K562 (cell line): ENCODE data around the gene KHNYN. TPM values are rescaled to one million over a fixed set of nuclear protein-coding genes. Genes with fewer than 3 reads are reported as not detected.

Experiments used
- ATAC-seq: fragments of 200-7000 bp; cut with Tn5 transposase; 3 replicates; pipeline ENCODE4 v1.9.1; 2020; ENCODE audit warnings: moderate library complexity
- BruUV-seq: library from RNA; stranded (reverse); fragments of 400-500 nt; replicated peaks from 2 replicates; lab custom pipeline; 2021; lab: Mats Ljungman, UMichigan
- CTCF ChIA-PET: fragments of 300-600 bp; formaldehyde crosslinking; extraction: SDS; loops from one replicate; lab custom pipeline; 2021; ENCODE audit warnings: low intra/inter-chr PET ratio; lab: Yijun Ruan, JAX
- POLR2A ChIA-PET: fragments of 300-600, 350-650 bp; sonication (Branson Sonifier 250); formaldehyde crosslinking; extraction: SDS; loops from one replicate; lab custom pipeline; 2021; ENCODE audit warnings: antibody characterized with exemption, inconsistent platforms; lab: Yijun Ruan, JAX
- DNase-seq, 4 experiments: peaks; one replicate each; pipeline versions ENCODE4 v3.0.0 to v3.0.0-alpha.2; 2011 to 2018; ENCODE audit warnings: low spot score in 3 of 4, mixed read lengths in 3 of 4; ENCODE audit errors: extremely low read depth in 1 of 4
- FAIRE-seq: peaks from 2 replicates; lab custom pipeline; 2011; peaks lifted over from hg19 to GRCh38; lab: Jason Lieb, UNC
- H2AFZ ChIP-seq: 2 replicates; pipeline ENCODE4 v1.6.0; 2011; ENCODE audit warnings: low read depth, low read length, control low read depth, inconsistent platforms
- H3K27ac ChIP-seq: fragments of 200-600 bp; 3 replicates; pipeline ENCODE4 v1.8.0; 2011; ENCODE audit warnings: low read depth, mild to moderate bottlenecking, control low read depth, inconsistent platforms, low read length, moderate library complexity, mixed read lengths; ENCODE audit errors: extremely low read depth
- H3K27me3 ChIP-seq, 2 experiments: fragments of 300-600 bp in 1 of 2; 2 replicates in 1 of 2; 3 replicates in 1 of 2; pipeline versions ENCODE4 v1.6.0 to v1.8.0; 2011; ENCODE audit warnings: inconsistent platforms in 2 of 2, low read length in 2 of 2, mild to moderate bottlenecking in 1 of 2, mixed read lengths in 1 of 2, moderate library complexity in 1 of 2; ENCODE audit not compliant: control insufficient read depth in 2 of 2, insufficient read depth in 2 of 2
- H3K36me3 ChIP-seq: fragments of 300-600 bp; 3 replicates; pipeline ENCODE4 v1.8.0; 2011; ENCODE audit warnings: mild to moderate bottlenecking, low read length, inconsistent platforms; ENCODE audit not compliant: control insufficient read depth, insufficient read depth
- H3K4me1 ChIP-seq, 2 experiments: fragments of 200-600 bp in 1 of 2; replicated peaks in 1 of 2; 2 replicates in 1 of 2; 3 replicates in 1 of 2; pipeline versions ENCODE4 v1.5.1 to v1.8.0; 2011; ENCODE audit warnings: inconsistent platforms in 2 of 2, low read length in 2 of 2, mild to moderate bottlenecking in 1 of 2, mixed read lengths in 1 of 2, moderate library complexity in 1 of 2; ENCODE audit not compliant: control insufficient read depth in 2 of 2, insufficient read depth in 2 of 2
- H3K4me2 ChIP-seq: 2 replicates; pipeline ENCODE4 v1.6.1; 2011; ENCODE audit warnings: low read length, control low read depth, inconsistent platforms, mixed read lengths; ENCODE audit not compliant: insufficient read depth
- H3K4me3 ChIP-seq: fragments of 200-600 bp; sonication (generic), shearing (Covaris generic); 2 replicates; pipeline ENCODE4 v1.5.1; 2016; ENCODE audit warnings: control low read depth, inconsistent platforms
- H3K79me2 ChIP-seq: fragments of 200-600 bp; 3 replicates; pipeline ENCODE4 v1.8.0; 2011; ENCODE audit warnings: low read length, inconsistent platforms; ENCODE audit not compliant: control insufficient read depth, insufficient read depth
- H3K9ac ChIP-seq, 2 experiments: 2 replicates each; pipeline versions ENCODE4 v1.6.0 to v1.6.1; 2011; ENCODE audit warnings: low read depth in 2 of 2, low read length in 2 of 2, control low read depth in 1 of 2, inconsistent platforms in 1 of 2, mild to moderate bottlenecking in 1 of 2, mixed read lengths in 1 of 2; ENCODE audit not compliant: insufficient read depth in 1 of 2
- H3K9me1 ChIP-seq: one replicate; pipeline ENCODE4 v1.6.0; 2011; ENCODE audit warnings: inconsistent platforms, mild to moderate bottlenecking, low read length, moderate library complexity; ENCODE audit not compliant: control insufficient read depth, insufficient read depth
- H3K9me3 ChIP-seq: replicated peaks from 2 replicates; pipeline ENCODE4 v1.5.1; 2011; ENCODE audit warnings: low read depth, low read length, inconsistent platforms; ENCODE audit not compliant: control insufficient read depth, insufficient read depth
- H4K20me1 ChIP-seq: replicated peaks from 2 replicates; pipeline ENCODE4 v1.6.1; 2011; ENCODE audit warnings: low read length, inconsistent platforms, mixed read lengths; ENCODE audit not compliant: control insufficient read depth, insufficient read depth
- ETV1 ChIP-seq: fragments of 450-650 bp; conservative IDR thresholded peaks from 2 replicates; pipeline ENCODE4 v1.6.1; 2016; ENCODE audit warnings: missing genetic modification characterization, control low read depth, low read depth, missing compliant biosample characterization
- GATAD2A ChIP-seq: fragments of 450-650 bp; IDR thresholded peaks from 2 replicates; pipeline ENCODE4 v1.6.1; 2017
- HDAC8 ChIP-seq: fragments of 450-650 bp; IDR thresholded peaks from 2 replicates; pipeline ENCODE4 v1.6.1; 2016; ENCODE audit warnings: mild to moderate bottlenecking, missing genetic modification characterization, moderate library complexity, missing compliant biosample characterization
- HMG20B ChIP-seq: fragments of 250-450 bp; sonication (Bioruptor Pico); IDR thresholded peaks from 2 replicates; pipeline ENCODE4 v1.5.0; 2021; ENCODE audit warnings: mild to moderate bottlenecking
- MEIS2 ChIP-seq: fragments of 450-650 bp; IDR thresholded peaks from 2 replicates; pipeline ENCODE4 v1.6.1; 2014; ENCODE audit warnings: mild to moderate bottlenecking; ENCODE audit not compliant: partially characterized antibody
- NR2C2 ChIP-seq, 2 experiments: fragments of 200-800 bp in 1 of 2; sonication (Bioruptor generic) in 1 of 2; sonication (generic) in 1 of 2; formaldehyde crosslinking in 1 of 2; IDR thresholded peaks; 2 replicates each; pipeline versions ENCODE4 v1.6.1 to v1.8.0; 2016 to 2022; ENCODE audit warnings: mild to moderate bottlenecking in 1 of 2, missing compliant biosample characterization in 1 of 2, missing genetic modification characterization in 1 of 2, missing genetic modification reagents in 1 of 2
- NRF1 ChIP-seq, 2 experiments: fragments of 450-650 bp; IDR thresholded peaks in 1 of 2; conservative IDR thresholded peaks in 1 of 2; 2 replicates each; pipeline ENCODE4 v1.6.1; 2014; ENCODE audit warnings: mild to moderate bottlenecking in 2 of 2
- POLR2A ChIP-seq: fragments of 450-650 bp; conservative IDR thresholded peaks from 2 replicates; pipeline ENCODE4 v1.6.1; 2016
- RCOR1 ChIP-seq, 2 experiments: IDR thresholded peaks; 2 replicates each; pipeline ENCODE4 v1.6.1; 2012; ENCODE audit warnings: low read depth in 2 of 2, low read length in 2 of 2, borderline replicate concordance in 1 of 2, improper control_type of control experiment in 1 of 2
- ZBTB17 ChIP-seq: fragments of 450-650 bp; formaldehyde crosslinking; IDR thresholded peaks from 2 replicates; pipeline ENCODE4 v1.4.0; 2020; ENCODE audit warnings: mild to moderate bottlenecking
- WGBS: fragments of 100-300 bp; shearing (Covaris generic); methylation state at CpG from one replicate; pipeline ENCODE4 v1.1.6; 2016; ENCODE audit warnings: low coverage, mixed read lengths; ENCODE audit not compliant: insufficient coverage; ENCODE audit errors: missing lambda C conversion rate; 5-methylcytosine and 5-hydroxymethylcytosine counted together
- in situ Hi-C: fragments of 300-500 bp; cut with MboI; formaldehyde crosslinking; loops from 4 replicates; pipeline ENCODE4 v1.15.0; 2018; ENCODE audit warnings: inconsistent platforms, mixed read lengths
- intact Hi-C: fragments of 100-400 bp; cut with micrococcal nuclease; formaldehyde crosslinking; loops from 2 replicates; pipeline ENCODE4 v1.14.2; 2022
- polyA plus RNA-seq, 8 experiments: library from polyadenylated mRNA; depleted of rRNA in 4 of 8; stranded (reverse) in 5 of 8; unstranded in 3 of 8; fragments of >200 nt; fragmentation: Nextera tagmentation in 2 of 8; fragmentation: Illumina TruSeq in 1 of 8; extraction: Ambion mirVana in 2 of 8; extraction: Trizol in 1 of 8; gene quantifications; 2 replicates each; pipeline versions ENCODE4 v1.2.1 to v1.2.3, GENCODE V29; 2011 to 2014; ENCODE audit warnings: inconsistent platforms in 1 of 8, missing spikeins in 1 of 8
- total RNA-seq, 7 experiments: library from RNA; depleted of rRNA in 6 of 7; stranded (reverse); fragments of >200 nt in 6 of 7; fragmentation: Illumina TruSeq in 2 of 7; extraction: Trizol in 2 of 7; gene quantifications; 2 replicates each; pipeline versions ENCODE4 v1.2.1 to v1.2.3, GENCODE V29; 2011 to 2021; ENCODE audit warnings: low replicate concordance in 1 of 7
- TF ChIP-seq, protein P1 (sequence below): fragments of 450-650 bp; IDR thresholded peaks from 2 replicates; pipeline ENCODE4 v1.6.1; 2016; ENCODE audit warnings: borderline replicate concordance
- TF ChIP-seq, protein P2 (sequence below): sonication (generic); formaldehyde crosslinking; IDR thresholded peaks from 2 replicates; pipeline ENCODE4 v1.8.0; 2022; ENCODE audit warnings: missing genetic modification reagents, mild to moderate bottlenecking, borderline replicate concordance
- TF ChIP-seq, protein P3 (sequence below): sonication (generic); formaldehyde crosslinking; IDR thresholded peaks from 2 replicates; pipeline ENCODE4 v1.8.1; 2023; ENCODE audit warnings: mild to moderate bottlenecking, missing genetic modification reagents
- TF ChIP-seq, protein P4 (sequence below): fragments of 250-450 bp; sonication (Bioruptor Pico); IDR thresholded peaks from 2 replicates; pipeline ENCODE4 v1.5.1; 2021; ENCODE audit warnings: mild to moderate bottlenecking

KHNYN gene
- total and polyA plus RNA-seq, 9 of the 15 experiments (the other 6 are each of a cell fraction or from before 2014, with no cell fraction given), result 0.76 to 26.0 (median 14.1) TPM

DNA sequence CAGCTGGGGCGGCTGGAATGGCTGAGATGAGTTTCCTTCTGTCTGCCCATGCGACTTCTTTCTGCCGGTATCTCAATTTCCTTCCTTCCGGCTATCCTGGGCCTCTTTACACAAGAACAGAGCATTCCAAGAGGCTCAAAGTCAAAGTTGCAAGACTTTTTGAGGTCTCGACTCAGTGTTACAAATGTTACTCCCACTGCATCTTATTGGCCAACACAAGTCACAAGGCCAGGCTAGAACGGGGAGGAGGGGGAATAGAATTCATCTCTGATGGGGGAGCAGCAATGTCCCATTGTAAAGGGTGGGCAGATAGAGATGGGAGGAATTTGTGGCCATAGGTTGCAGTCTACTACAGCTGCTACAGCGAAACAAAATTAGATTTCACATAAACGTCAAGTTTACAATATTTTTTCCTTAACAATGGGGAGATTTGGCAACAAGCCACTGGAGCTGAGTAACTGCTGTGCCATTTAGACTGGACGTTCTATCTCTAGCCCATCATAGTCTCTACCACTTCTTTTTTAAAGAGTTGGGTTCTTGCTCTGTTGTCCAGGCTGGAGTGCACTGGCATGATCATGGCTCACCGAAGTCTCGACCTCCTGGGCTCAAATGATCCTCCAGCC, 40.4 kb upstream of the KHNYN start:
- Histone ChIP-seq H3K4me3 (no peak overlapping the region), H3K9me3 (no peaks in the 10 kb centered on the region), H2AFZ (peak overlapping the region; percentile 80), H3K79me2 (no peaks in the 10 kb centered on the region), H3K27me3 (no peaks in the 10 kb centered on the region), H3K4me2 (peak overlapping the region; percentile 54; the same call in 1 of the 2 replicates), H3K27ac (no peak overlapping the region), H3K9ac (no peak overlapping the region; a peak in 1 of 4 replicates), H3K4me1 (peaks cover 7 to 11% of the 10 kb centered on the region in 2 experiments; a peak in 3 of 5 replicates), H4K20me1 (no peaks in the 10 kb centered on the region), H3K36me3 (no peaks in the 10 kb centered on the region), H3K9me1 (no peaks in the 10 kb centered on the region)
- ATAC-seq, result peak; percentile 79
- intact Hi-C loops, result no loop called here
- 19% methylated on average over 10 of the region's 11 CpGs for WGBS
- BruUV-seq, result no TSS peak
- POLR2A ChIA-PET, result interaction anchor here (0.6 to 1.0 kb wide), 2 partner anchors 15 to 88 kb away, joined by 4 read pairs; no protein-coding TSS in a partner anchor
- CTCF ChIA-PET, result no interaction called here
- in situ Hi-C loops, result no loop called here
- FAIRE-seq, result peak; percentile 71
- peak in 2 of 4 experiments; percentile 39 to 42 for DNase-seq
- TF ChIP-seq GATAD2A, result no peak
- TF ChIP-seq RCOR1 (IDR thresholded peaks at IDR 0.05; ENCODE audit: borderline replicate concordance in 1 of 2, low read depth in 2 of 2, low read length in 2 of 2), result no peak
- TF ChIP-seq, protein P1, sequence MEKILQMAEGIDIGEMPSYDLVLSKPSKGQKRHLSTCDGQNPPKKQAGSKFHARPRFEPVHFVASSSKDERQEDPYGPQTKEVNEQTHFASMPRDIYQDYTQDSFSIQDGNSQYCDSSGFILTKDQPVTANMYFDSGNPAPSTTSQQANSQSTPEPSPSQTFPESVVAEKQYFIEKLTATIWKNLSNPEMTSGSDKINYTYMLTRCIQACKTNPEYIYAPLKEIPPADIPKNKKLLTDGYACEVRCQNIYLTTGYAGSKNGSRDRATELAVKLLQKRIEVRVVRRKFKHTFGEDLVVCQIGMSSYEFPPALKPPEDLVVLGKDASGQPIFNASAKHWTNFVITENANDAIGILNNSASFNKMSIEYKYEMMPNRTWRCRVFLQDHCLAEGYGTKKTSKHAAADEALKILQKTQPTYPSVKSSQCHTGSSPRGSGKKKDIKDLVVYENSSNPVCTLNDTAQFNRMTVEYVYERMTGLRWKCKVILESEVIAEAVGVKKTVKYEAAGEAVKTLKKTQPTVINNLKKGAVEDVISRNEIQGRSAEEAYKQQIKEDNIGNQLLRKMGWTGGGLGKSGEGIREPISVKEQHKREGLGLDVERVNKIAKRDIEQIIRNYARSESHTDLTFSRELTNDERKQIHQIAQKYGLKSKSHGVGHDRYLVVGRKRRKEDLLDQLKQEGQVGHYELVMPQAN, result no peak
- TF ChIP-seq, protein P2, sequence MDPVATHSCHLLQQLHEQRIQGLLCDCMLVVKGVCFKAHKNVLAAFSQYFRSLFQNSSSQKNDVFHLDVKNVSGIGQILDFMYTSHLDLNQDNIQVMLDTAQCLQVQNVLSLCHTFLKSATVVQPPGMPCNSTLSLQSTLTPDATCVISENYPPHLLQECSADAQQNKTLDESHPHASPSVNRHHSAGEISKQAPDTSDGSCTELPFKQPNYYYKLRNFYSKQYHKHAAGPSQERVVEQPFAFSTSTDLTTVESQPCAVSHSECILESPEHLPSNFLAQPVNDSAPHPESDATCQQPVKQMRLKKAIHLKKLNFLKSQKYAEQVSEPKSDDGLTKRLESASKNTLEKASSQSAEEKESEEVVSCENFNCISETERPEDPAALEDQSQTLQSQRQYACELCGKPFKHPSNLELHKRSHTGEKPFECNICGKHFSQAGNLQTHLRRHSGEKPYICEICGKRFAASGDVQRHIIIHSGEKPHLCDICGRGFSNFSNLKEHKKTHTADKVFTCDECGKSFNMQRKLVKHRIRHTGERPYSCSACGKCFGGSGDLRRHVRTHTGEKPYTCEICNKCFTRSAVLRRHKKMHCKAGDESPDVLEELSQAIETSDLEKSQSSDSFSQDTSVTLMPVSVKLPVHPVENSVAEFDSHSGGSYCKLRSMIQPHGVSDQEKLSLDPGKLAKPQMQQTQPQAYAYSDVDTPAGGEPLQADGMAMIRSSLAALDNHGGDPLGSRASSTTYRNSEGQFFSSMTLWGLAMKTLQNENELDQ (CRISPR knock-in tag), result no peak
- peak; percentile 41; the same call in 1 of the 2 replicates for TF ChIP-seq ETV1
- TF ChIP-seq NRF1 (conservative IDR thresholded peaks at IDR 0.05 in 1 of 2, IDR thresholded peaks at IDR 0.05 in 1 of 2), result no peak
- TF ChIP-seq, protein P3, sequence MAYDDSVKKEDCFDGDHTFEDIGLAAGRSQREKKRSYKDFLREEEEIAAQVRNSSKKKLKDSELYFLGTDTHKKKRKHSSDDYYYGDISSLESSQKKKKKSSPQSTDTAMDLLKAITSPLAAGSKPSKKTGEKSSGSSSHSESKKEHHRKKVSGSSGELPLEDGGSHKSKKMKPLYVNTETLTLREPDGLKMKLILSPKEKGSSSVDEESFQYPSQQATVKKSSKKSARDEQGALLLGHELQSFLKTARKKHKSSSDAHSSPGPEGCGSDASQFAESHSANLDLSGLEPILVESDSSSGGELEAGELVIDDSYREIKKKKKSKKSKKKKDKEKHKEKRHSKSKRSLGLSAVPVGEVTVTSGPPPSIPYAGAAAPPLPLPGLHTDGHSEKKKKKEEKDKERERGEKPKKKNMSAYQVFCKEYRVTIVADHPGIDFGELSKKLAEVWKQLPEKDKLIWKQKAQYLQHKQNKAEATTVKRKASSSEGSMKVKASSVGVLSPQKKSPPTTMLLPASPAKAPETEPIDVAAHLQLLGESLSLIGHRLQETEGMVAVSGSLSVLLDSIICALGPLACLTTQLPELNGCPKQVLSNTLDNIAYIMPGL (CRISPR knock-in tag), result no peak
- TF ChIP-seq ZBTB17, result no peak
- no peak for TF ChIP-seq HDAC8
- no peak for TF ChIP-seq MEIS2
- TF ChIP-seq, protein P4, sequence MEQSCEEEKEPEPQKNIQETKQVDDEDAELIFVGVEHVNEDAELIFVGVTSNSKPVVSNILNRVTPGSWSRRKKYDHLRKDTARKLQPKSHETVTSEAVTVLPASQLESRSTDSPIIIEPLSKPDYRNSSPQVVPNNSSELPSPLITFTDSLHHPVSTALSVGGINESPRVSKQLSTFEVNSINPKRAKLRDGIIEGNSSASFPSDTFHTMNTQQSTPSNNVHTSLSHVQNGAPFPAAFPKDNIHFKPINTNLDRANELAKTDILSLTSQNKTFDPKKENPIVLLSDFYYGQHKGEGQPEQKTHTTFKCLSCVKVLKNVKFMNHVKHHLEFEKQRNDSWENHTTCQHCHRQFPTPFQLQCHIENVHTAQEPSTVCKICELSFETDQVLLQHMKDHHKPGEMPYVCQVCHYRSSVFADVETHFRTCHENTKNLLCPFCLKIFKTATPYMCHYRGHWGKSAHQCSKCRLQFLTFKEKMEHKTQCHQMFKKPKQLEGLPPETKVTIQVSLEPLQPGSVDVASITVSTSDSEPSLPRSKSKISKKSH, result no peak
- TF ChIP-seq POLR2A, result no peak
- TF ChIP-seq HMG20B, result no peak
- no peak for TF ChIP-seq NR2C2 (CRISPR knock-in tag; IDR thresholded peaks at IDR 0.05)
- no peak for TF ChIP-seq NR2C2 (tag; IDR thresholded peaks at IDR 0.05)
